ENCODE measurements around the gene IGDCC3.

- TF ChIP-seq CTCF (IDR thresholded peaks at IDR 0.05 in 8 of 11, conservative IDR thresholded peaks at IDR 0.05 in 3 of 11) (no peak), POLR2A (IDR thresholded peaks at IDR 0.05) (no peak), POLR2AphosphoS5 (IDR thresholded peaks at IDR 0.05) (no peak)
Measured at GRCh38 chr15:65360506-65360905, 17.3 kb downstream of the IGDCC3 start.
